HG03175 (cell line): ENCODE data around the gene TMEM87B.
"Not testable (repeated sequence)": the region's sequence is repeated elsewhere in the genome, so short reads cannot be mapped to it uniquely, and the experiment has no call there.

ENCODE experiments used
- ATAC-seq: cut with Tn5 transposase; IDR thresholded peaks from one replicate; pipeline ENCODE4 v1.9.1; 2021; ENCODE audit warnings: mild to moderate bottlenecking, moderate library complexity; ENCODE audit not compliant: unreplicated experiment

The TMEM87B gene

GRCh38 chr2:112113354-112113753, 58.3 kb downstream of the TMEM87B start:
- not testable (repeated sequence) for ATAC-seq

- no peak for ATAC-seq
Measured at GRCh38 chr2:112118148-112118547, 63.1 kb downstream of the TMEM87B start.

- ATAC-seq: no peak
Measured at GRCh38 chr2:112121682-112122254, 66.7 kb downstream of the TMEM87B start.

GRCh38 chr2:112129060-112129459, 74.0 kb downstream of the TMEM87B start:
- ATAC-seq: no peak

DNA sequence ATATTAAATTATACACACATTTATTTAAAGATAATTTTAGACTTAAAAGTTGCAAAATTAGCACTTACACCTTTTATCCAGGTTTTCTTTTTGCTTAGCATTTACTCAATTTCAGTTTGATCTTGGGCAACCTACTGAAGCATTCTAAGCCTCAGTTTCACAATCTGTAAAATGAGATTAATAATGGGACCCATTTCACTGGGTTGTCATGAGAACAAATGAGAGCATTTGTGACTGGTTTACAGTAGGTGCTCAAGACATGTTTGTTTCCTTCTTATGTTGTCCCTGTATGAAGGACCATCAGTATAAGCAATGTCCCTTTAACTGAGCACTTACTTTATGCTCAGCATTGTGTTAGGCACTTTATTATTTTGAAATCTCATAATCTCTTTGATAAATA, 78.3 kb downstream of the TMEM87B start:
- ATAC-seq: no peak

GRCh38 chr2:112134120-112134519, 79.1 kb downstream of the TMEM87B start:
- no peak for ATAC-seq

DNA sequence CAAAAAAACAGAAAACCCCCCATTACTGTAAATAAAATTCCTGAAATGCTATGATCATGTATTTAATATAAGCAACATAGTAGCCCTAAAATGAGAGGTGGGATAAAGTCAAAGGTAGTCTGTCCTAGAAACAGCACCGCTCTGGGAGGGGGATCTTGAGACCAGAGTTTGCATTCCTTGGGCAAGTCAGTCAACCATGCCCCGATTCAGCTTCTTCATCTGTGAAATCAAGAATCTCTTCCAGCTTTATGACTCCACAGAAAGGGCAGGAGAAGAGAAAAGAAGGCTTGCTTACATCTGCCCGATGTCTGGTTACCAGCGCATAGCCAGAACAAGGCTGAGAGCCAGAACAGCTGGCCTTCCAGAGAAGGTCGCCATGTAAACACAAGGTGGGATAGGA, 81.0 kb downstream of the TMEM87B start:
- no peak for ATAC-seq

GRCh38 chr2:112137516-112138158, 82.6 kb downstream of the TMEM87B start:
- ATAC-seq: no peak

DNA sequence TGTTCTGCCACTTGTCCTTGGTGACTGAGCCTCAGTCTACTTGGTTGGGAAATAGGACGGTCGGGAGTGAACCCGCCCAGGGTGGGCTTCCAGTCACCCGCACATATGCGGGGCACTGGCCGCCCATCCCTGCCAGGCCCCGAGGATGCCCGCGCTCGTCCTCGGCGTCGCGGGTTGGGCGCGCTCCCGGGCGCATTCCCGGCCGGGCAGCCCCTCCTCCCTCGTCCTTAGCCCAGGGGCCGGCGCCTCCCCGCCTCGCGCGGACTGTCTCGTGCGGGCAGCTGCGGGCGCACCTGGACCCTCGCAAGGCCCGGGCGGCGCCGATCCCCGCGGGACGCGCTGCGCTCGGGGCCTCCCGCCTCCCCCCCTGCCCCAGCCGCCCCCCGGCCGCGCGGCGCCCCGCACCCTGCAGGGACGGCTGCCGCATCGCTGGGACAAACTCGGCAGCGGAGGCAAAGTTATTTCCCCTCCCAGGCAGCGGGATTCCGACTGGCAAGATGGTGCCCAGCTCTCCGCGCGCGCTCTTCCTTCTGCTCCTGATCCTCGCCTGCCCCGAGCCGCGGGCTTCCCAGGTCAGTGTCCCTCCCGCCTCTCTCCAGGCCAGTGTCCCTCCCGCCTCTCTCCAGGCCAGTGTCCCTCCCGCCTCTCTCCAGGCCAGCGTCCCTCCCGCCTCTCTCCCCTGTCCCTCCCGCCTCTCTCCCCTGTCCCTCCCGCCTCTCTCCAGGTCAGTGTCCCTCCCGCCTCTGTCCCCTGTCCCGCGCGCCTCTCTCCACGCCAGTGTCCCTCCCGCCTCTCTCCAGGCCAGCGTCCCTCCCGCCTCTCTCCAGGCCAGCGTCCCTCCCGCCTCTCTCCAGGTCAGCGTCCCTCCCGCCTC, 83.3 kb downstream of the TMEM87B start, which contains the start of gene FBLN7:
FBLN7 (plus strand) TSS at position 227 of the 874 bp plus-strand sequence; CDS start at position 498, 271 bp downstream.
- no peak for ATAC-seq

- ATAC-seq: not testable (repeated sequence)
Measured at GRCh38 chr2:112139033-112139614, 84.1 kb downstream of the TMEM87B start.

- ATAC-seq: not testable (repeated sequence)
Measured at GRCh38 chr2:112139661-112140204, 84.7 kb downstream of the TMEM87B start.

DNA sequence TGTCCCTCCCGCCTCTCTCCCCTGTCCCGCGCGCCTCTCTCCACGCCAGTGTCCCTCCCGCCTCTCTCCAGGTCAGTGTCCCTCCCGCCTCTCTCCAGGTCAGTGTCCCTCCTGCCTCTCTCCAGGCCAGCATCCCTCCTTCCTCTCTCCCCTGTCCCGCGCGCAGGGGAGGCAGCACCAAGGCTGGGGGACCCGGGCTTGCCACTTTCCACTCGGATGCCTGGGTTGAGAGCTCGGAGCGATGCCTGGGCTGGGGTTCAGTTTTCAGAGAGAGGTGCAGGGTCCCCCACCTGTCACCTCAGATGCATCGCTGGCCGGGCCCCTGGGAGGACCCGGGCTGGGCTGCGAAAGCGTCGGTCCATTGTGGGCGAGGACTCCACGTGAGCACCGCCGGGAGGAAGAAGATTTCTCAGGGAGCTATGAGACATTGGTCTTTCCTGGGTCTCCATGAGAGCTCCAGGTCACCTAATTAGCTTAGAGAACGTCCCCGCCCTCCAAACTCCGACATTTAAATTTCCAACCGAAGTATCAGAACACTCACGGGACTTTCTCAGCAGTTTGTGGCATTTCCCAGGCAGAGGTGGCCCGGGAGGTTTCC, 85.2 kb downstream of the TMEM87B start:
- no peak for ATAC-seq

DNA sequence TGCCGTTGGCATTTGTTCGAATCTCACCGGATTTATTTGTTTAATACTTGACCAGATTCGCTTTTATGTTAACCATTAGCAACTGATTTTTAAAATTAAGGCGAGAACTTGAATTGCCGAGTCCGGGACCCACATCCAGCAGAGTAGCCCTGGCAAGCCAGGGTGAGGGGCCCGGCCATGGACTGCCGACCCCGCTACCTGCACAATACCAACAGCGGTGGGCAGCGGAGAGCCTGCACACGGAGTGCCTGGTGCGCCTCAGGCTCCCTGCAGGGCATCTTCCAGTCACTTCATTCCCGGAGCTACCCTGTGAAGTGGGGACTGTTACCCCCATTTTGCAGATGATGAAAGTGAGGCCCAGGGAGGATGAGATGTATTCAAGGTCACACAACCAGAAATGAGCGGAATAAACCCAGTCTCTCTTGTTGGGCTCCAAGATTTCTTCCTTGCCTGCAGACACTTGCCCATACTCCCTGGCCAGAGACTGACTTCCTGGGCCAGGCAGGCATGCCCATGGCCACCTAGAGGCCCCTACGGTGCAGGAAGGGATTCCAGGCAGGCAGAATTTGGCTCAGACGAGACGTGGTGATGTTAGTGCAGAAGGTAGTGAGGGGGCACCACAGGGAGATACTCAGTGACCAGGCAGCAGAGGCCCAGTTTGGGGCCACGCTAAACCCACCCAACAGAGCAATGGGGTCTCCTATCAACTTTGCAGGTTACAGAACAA, 86.0 kb downstream of the TMEM87B start:
- ATAC-seq: no peak

- no peak for ATAC-seq
Measured at GRCh38 chr2:112141626-112142007, 86.5 kb downstream of the TMEM87B start.

DNA sequence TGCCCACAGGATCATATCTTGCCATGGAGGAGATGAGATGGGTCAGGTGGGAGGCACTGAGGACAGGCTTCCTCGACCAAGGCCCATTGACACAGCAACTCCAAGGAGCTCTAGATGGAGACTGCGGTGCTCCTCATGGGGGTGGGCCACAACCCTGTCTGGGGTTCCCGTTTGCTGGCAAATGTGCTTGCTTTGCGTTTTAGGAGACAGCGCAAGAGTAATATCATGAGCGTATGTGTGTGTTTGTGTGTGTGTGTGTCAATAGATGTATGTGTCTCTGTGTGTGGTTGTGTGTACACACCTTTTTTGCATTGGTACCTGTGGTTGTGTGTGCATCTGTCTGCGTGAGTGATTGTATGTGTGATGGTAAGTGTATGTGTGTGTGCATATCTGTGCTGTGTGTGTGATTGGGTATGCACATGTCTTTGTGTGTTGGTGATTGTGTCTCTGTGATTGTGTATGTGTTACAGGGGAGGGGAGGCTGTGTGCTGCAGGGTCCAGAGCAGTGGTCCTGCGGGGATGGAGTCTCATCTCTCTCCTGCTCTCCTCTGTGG, 87.5 kb downstream of the TMEM87B start:
- ATAC-seq: no peak

- no peak for ATAC-seq
Measured at GRCh38 chr2:112143150-112143549, 88.1 kb downstream of the TMEM87B start.

GRCh38 chr2:112144966-112145365, 89.9 kb downstream of the TMEM87B start:
- no peak for ATAC-seq

- ATAC-seq: no peak
Measured at GRCh38 chr2:112147382-112148168, 92.5 kb downstream of the TMEM87B start.

DNA sequence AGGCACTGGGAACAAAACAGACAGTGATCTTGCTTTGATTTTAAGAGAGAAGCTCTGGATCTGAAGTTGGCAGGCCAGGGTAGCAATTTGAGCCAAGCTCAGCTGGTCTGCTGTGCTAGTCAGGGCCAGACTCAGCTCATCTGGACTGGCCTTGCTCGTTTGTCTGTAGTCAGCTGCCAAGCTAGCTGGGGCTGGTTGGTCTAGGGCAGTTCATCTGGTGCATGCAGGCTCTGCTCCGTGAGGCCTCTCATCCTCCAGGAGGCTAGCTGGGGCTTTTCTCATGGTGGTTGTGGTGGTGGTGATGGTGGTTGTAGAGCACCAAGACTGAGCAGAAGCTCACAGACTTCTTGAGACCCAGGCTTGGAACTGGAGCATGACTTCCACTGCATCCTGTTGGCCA, 93.4 kb downstream of the TMEM87B start:
- ATAC-seq: no peak
